Epithelial cell of esophagus (primary cell): ENCODE data around the gene DYNLRB1.

Experiments
- DNase-seq: peaks from one replicate; pipeline ENCODE4 v3.0.0; 2010; ENCODE audit warnings: low read depth
- H3K4me3 ChIP-seq: 2 replicates; pipeline ENCODE4 v1.5.1; 2011; ENCODE audit warnings: mild to moderate bottlenecking, low read length, control low read depth
- TF ChIP-seq, protein P1 (sequence below): IDR thresholded peaks from 2 replicates; pipeline ENCODE4 v1.5.1; 2011; ENCODE audit warnings: low read depth, mild to moderate bottlenecking, low read length, control low read depth, inconsistent platforms; ENCODE audit not compliant: insufficient read depth; ENCODE audit errors: missing control alignments

DYNLRB1 gene

DNA sequence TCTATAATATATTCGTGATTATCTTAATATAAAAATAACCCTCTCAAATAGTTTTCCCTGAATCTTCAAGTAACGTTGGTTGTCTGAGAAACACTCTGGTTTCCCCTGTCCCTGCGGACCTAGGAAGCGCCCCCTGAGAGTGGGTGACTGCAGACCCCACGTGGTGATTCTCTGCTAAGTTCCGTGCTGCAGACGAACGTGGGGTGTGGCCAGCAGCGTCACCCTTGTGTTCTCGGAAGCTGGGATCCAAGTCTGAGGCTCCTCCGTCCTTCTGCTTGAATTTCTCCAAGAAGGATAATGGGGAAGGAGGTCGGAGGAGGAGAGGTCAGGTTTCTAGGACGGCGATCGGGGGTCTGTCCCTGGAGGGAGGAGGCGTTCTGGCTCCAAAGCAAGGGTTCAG lies 25.7 kb downstream of the DYNLRB1 start:
- TF ChIP-seq, protein P1, sequence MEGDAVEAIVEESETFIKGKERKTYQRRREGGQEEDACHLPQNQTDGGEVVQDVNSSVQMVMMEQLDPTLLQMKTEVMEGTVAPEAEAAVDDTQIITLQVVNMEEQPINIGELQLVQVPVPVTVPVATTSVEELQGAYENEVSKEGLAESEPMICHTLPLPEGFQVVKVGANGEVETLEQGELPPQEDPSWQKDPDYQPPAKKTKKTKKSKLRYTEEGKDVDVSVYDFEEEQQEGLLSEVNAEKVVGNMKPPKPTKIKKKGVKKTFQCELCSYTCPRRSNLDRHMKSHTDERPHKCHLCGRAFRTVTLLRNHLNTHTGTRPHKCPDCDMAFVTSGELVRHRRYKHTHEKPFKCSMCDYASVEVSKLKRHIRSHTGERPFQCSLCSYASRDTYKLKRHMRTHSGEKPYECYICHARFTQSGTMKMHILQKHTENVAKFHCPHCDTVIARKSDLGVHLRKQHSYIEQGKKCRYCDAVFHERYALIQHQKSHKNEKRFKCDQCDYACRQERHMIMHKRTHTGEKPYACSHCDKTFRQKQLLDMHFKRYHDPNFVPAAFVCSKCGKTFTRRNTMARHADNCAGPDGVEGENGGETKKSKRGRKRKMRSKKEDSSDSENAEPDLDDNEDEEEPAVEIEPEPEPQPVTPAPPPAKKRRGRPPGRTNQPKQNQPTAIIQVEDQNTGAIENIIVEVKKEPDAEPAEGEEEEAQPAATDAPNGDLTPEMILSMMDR, result no peak
- DNase-seq, result no peak
- H3K4me3 ChIP-seq, result no peak overlapping the region

DNA sequence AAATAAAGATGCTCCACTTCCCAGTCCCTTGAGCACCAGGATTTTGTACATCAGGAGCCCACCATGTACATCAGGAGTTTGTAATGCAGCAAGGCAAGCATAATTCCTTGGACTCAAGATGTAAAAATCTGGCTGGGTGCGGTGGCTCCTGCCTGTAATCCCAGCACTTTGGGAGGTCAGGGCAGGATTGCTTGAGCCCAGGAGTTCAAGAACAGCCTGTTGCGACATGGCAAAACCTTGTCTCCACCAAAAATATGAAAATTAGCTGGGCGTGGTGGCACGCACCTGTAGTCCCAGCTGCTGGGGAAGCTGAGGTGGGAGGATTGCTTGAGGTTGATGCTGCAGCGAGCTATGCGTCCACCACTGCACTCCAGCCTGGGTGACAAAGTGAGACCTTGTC lies 26.2 kb downstream of the DYNLRB1 start:
- TF ChIP-seq, protein P1, result no peak
- DNase-seq, result no peak
- H3K4me3 ChIP-seq, result no peak overlapping the region

DNA sequence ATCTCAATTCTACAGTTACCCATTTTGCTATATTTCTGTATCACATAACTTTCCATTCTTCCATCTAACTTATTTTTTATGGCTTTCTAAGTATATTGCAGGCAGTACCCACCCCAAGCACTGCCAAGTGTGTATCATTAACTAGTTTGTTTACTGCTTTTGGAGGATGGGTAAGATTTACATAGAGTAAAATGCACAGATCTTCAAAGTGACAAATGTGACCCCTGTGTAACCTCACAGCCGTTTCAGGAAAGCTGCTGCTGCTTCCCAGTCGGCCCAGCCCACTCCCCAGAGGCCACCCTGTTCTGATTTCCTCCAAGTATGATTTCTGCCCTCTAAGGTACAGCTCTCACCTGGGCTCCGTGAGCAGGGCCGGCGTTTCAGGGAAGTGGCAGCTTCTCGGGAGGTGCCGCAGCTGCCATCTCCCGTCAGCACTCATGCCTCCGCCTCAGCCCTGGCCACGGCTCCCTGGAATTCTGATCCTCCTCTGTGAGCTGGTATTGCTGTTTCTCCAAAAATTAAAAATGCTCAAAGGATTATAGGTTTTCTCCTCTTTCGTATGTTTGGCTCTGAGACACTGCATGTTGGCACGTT lies 27.3 kb downstream of the DYNLRB1 start:
- no peak for DNase-seq
- TF ChIP-seq, protein P1, result no peak
- no peak overlapping the region for H3K4me3 ChIP-seq

DNA sequence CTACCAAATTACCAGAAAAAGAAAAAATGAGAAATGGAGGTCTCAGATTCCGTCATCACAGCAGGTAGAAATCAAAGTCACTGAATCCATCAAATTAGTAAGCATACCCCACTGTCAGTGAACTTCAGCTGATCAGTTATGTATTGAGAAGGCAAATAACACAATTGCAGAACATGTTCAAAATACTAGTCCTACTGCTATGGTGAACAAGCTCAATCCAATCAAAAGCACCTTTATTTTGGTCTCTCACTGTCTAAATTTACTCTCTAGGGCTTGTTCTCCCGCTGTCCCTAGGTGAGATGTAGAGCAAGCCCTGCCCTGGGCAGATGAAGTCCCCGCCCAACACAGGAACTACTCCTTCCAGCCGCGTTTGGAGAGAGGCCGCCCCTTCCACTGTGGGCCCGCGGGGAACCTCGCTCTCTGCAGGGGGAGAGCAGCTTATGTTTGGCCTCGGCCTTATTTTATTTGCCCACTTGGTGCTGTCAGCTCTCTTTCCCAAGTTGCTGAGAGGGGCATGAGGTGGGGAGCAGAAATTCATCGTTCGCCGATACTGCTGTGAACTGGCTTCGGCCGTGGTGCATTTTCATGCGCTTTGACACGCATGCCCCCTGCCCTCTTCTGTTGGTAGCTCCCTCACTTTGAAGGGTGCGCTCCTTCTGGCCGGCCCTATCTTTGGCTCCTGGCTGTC lies 28.0 kb downstream of the DYNLRB1 start:
- TF ChIP-seq, protein P1, result no peak
- no peak for DNase-seq
- H3K4me3 ChIP-seq, result peak overlapping the region; percentile 24

DNA sequence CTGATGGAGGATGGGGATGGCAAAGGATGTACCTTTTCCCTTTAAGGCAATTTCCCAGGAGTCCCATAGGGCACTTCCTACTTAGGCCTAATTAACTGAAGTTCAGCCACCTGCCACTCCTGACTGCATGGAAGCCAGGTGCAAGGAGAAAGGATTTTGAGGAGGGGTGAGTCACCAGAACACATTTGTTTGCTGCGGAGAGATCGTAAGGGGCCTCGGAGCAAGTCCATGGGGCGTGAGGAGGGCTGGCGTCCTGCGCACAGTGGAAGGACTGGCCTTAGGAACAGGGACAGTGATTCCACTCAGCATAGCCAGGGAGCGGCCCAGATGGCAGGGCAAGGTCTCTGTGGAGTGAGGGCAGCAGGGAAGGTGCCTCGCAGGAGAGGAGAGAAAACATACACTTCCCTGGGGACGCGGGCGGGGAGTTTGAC lies 30.5 kb downstream of the DYNLRB1 start:
- DNase-seq, result no peak
- no peak overlapping the region for H3K4me3 ChIP-seq
- TF ChIP-seq, protein P1, result no peak

DNA sequence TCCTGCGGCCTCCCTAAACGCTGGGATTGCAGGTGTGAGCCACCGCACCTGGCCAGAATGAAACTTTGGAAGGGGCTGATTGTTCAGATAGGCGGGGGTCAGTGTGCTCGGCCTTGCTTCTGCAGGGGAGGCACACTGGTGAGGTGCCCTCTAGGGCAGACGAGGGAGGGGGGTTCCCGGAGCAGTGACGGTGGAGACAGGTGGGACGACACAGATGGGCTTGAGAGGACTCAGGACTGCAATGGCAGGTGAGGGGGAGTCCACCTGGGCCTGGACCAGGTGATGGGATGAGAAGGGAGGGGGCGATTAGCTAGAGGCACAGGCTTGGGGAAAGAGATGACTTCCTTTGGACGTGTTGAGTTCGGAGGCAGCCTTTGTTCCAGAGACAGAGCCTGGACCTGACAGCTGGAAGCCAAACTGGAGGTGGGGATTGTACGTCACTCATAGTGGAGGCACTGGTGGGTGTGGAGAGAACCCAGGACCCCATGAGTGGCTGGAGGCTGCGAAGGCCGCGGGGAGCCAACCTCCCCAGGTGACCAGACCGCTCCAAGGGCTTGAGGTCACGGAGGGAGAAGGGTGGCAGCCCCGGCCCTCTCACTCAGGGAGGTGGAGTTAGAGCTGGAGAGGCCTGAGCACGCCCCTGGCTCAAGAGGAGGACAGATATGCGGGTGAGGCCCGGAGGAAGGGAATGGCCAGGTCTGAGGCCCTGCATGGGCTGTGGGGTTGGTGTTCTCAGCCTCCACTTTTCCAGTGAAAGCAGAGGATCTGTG lies 31.8 kb downstream of the DYNLRB1 start:
- H3K4me3 ChIP-seq, result no peak overlapping the region
- TF ChIP-seq, protein P1, result no peak
- DNase-seq, result no peak
